ENCODE data around the gene LRRC4C.

LRRC4C gene

DNA sequence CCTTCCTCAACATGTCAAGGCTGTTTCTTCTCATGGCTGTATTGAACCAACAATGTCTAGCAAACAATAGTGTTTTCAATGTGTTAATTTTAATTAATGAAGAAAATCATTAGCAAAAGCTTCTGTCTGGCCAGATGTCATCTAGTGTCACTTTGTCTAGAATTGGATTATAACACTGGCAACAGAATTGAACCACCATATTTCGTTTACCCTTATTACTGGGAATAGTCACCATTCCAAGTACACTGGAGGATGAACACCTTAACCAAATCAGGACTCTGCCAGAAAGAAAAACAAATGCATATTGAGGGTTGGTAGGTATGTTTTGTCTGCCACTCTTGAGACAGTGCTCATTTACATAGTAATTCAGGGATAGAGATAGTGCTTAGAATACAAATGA lies 146.2 kb downstream of the LRRC4C start:
- H3K36me3 ChIP-seq (ENCODE audit: control insufficient read depth, insufficient read depth, low read length) = no peaks in the 10 kb centered on the region
- no peak overlapping the region for H3K9ac ChIP-seq (ENCODE audit: low read length)
- H3K4me1 ChIP-seq (ENCODE audit: control insufficient read depth, insufficient read depth, low read length) = no peaks in the 10 kb centered on the region
- H3K27ac ChIP-seq (ENCODE audit: low read depth, low read length) = no peak overlapping the region
- no peak overlapping the region for H3K4me3 ChIP-seq (ENCODE audit: low read length)
- no peaks in the 10 kb centered on the region for H3K27me3 ChIP-seq (ENCODE audit: control insufficient read depth, insufficient read depth, low read length)

DNA sequence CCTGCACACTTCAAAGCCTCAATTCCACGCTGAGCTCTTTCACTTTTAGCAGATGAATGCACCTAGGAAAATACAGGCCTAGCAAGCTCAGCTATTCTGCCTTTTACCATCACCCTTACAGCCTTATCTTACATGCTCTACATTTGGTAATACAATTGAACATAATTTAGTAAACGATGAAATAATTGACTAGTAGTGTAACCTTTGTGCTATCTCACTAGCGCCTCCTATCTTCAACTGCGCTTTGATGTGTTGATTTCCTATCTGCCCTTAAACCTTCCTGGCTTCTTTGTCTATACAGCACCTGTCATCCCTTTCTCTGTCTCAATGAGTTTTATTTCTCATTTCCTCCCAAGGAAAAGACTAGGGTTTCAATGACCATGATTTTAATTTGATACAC lies 149.7 kb downstream of the LRRC4C start:
- Histone ChIP-seq H3K36me3 (ENCODE audit: control insufficient read depth, insufficient read depth, low read length) (no peaks in the 10 kb centered on the region), H3K27ac (ENCODE audit: low read depth, low read length) (no peak overlapping the region), H3K4me1 (ENCODE audit: control insufficient read depth, insufficient read depth, low read length) (no peaks in the 10 kb centered on the region), H3K27me3 (ENCODE audit: control insufficient read depth, insufficient read depth, low read length) (no peaks in the 10 kb centered on the region), H3K4me3 (ENCODE audit: low read length) (no peak overlapping the region), H3K9ac (ENCODE audit: low read length) (no peak overlapping the region)

DNA sequence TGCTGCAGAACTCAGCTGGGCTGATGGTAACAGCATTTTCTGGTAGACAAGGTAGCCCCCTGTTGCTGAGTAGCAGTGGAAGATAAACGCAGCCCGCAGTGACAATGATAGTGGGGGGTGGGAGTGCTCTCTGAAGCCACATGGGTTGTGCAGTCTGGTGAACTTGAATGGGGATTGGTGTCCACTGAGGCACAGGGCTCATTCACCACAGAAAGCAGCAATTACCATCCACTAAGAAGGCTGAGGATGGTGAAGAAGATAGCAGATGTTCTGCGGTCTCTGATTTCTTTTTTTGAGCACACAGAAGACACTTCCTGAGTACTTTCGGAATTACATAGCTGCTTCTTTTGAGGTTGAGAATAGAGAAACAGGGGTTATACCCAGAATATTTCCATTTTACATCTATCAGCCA lies 150.3 kb downstream of the LRRC4C start:
- H3K4me3 ChIP-seq (ENCODE audit: low read length) = no peak overlapping the region

DNA sequence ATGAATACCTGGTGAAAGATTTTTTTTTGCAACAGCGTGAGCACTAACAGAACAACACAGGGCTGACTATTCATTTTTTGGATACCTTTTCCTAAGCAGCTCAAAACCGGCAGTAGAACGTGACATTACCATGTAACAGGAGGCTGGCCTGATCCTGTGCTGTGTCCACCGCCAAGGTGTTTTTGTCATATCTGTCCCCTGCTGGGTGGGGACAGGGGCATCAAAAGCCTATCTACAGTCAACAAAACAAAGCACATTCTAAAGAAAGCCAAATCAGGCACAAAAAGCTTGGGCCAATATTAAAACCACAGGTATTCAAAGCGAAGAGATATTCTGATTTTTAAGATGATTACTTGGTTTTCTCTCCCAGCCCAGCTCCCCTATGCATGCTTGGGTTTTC lies 151.2 kb downstream of the LRRC4C start:
- no peak overlapping the region for H3K4me3 ChIP-seq (ENCODE audit: low read length)
- H3K27me3 ChIP-seq (ENCODE audit: control insufficient read depth, insufficient read depth, low read length) = no peaks in the 10 kb centered on the region
- H3K4me1 ChIP-seq (ENCODE audit: control insufficient read depth, insufficient read depth, low read length) = no peaks in the 10 kb centered on the region
- H3K36me3 ChIP-seq (ENCODE audit: control insufficient read depth, insufficient read depth, low read length) = no peaks in the 10 kb centered on the region
- H3K9ac ChIP-seq (ENCODE audit: low read length) = no peak overlapping the region
- H3K27ac ChIP-seq (ENCODE audit: low read depth, low read length) = no peak overlapping the region

More for the DNA sequence above, 150.3 kb downstream of the LRRC4C start:
- Histone ChIP-seq H3K9ac (ENCODE audit: low read length) (no peak overlapping the region), H3K4me1 (ENCODE audit: control insufficient read depth, insufficient read depth, low read length) (no peaks in the 10 kb centered on the region), H3K27me3 (ENCODE audit: control insufficient read depth, insufficient read depth, low read length) (no peaks in the 10 kb centered on the region), H3K36me3 (ENCODE audit: control insufficient read depth, insufficient read depth, low read length) (no peaks in the 10 kb centered on the region), H3K27ac (ENCODE audit: low read depth, low read length) (no peak overlapping the region)

DNA sequence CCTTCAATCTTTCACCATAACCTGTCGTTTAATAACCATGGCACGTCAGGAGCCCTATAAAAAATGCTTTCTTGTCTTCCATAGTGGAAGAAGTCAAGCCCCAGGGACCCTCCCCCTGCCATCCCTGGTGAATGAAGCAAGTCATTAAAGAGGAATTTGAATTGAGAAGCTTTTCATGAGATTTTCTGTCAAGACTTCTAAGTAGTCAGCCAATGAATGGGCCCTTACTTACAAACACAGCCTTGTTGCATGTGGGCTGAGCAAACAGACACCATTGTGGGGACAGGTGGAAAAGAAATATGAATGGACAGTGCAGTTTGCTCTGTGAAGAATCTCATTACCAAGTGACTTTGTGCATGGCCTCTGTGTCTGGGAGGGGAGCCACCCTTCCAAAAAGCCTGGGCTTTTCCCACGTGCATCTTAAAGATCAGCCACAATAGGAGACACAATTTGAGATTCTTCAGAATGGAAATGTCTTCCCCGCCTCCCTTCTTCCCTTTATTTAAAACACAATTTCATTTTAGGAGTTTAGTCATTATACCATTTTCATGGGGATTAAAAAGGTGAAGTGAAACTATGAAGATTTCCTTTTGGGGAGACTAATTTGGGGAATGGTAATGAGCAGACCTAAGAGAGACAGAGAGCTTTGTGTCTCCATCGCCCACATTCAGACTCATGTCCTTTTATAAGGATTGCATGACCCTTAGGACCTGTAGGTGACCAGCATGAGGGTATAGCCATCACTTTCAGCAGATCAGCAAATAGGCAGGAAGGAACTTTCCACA lies 152.0 kb downstream of the LRRC4C start:
- H3K9ac ChIP-seq (ENCODE audit: low read length) = no peak overlapping the region
- H3K4me3 ChIP-seq (ENCODE audit: low read length) = no peak overlapping the region
- no peaks in the 10 kb centered on the region for H3K4me1 ChIP-seq (ENCODE audit: control insufficient read depth, insufficient read depth, low read length)
- H3K27ac ChIP-seq (ENCODE audit: low read depth, low read length) = no peak overlapping the region
- H3K36me3 ChIP-seq (ENCODE audit: control insufficient read depth, insufficient read depth, low read length) = no peaks in the 10 kb centered on the region
- H3K27me3 ChIP-seq (ENCODE audit: control insufficient read depth, insufficient read depth, low read length) = no peaks in the 10 kb centered on the region

DNA sequence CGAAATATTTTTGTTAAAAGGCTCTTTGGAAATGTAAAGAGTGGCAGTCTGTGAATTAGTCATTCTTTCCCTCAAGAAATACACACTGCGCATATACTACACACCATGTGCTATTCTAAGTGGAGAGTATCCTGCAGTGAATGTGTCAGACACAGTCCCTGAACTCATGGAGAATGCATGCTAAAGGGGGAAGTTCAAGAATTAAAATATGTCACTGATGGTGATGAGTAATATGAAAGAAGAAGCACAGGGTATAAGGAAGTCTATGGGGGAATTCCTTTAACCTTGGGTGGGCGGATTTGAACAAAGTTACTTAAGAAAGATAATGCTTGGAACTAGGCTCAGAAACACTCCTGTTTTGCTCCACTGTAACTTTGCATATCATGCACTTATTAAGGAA lies 153.0 kb downstream of the LRRC4C start:
- no peaks in the 10 kb centered on the region for H3K36me3 ChIP-seq (ENCODE audit: control insufficient read depth, insufficient read depth, low read length)
- no peaks in the 10 kb centered on the region for H3K4me1 ChIP-seq (ENCODE audit: control insufficient read depth, insufficient read depth, low read length)
- H3K27me3 ChIP-seq (ENCODE audit: control insufficient read depth, insufficient read depth, low read length) = no peaks in the 10 kb centered on the region
- no peak overlapping the region for H3K4me3 ChIP-seq (ENCODE audit: low read length)
- H3K27ac ChIP-seq (ENCODE audit: low read depth, low read length) = no peak overlapping the region
- no peak overlapping the region for H3K9ac ChIP-seq (ENCODE audit: low read length)

DNA sequence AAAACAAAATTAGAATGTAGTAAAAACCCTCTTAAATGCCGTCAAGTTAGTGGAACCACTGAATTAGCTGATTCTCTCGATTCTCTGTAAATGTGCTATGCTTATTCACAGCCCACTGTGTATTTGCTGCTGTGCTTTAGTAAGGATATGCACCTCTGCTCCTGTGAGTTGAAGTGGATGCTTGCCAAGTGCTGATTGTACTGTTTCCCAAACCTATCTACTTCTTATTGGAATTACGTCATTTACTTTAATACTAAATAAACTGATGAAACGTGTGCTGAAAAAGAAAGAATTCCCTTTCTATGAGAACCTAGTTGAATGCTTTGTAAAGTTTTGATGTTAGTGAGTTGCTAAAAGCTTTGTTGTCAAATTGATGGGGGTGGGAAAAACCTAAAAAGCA lies 158.4 kb downstream of the LRRC4C start:
- Histone ChIP-seq H3K9ac (ENCODE audit: low read length) (no peak overlapping the region), H3K27me3 (ENCODE audit: control insufficient read depth, insufficient read depth, low read length) (no peaks in the 10 kb centered on the region), H3K4me1 (ENCODE audit: control insufficient read depth, insufficient read depth, low read length) (no peaks in the 10 kb centered on the region), H3K36me3 (ENCODE audit: control insufficient read depth, insufficient read depth, low read length) (no peaks in the 10 kb centered on the region), H3K27ac (ENCODE audit: low read depth, low read length) (no peak overlapping the region), H3K4me3 (ENCODE audit: low read length) (no peak overlapping the region)

DNA sequence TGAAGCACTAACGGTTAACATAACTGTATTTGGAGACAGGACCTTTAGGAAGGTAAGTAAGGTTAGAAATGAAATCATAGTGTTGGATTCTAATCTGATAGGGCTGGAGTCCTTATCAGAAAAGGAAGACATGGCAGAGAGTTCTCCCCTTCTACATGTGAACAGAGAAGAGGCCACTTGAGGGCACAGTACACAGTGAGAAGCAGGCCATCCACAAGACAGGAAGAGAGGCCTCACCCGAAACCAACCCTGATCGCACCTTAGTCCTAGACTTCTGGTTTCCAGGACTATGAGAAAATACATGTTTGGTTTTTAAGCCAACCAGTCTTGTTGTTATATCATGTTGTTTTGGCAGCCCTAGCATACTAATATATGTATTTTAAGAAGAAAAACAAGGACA lies 170.0 kb downstream of the LRRC4C start:
- no peak overlapping the region for H3K9ac ChIP-seq (ENCODE audit: low read length)

DNA sequence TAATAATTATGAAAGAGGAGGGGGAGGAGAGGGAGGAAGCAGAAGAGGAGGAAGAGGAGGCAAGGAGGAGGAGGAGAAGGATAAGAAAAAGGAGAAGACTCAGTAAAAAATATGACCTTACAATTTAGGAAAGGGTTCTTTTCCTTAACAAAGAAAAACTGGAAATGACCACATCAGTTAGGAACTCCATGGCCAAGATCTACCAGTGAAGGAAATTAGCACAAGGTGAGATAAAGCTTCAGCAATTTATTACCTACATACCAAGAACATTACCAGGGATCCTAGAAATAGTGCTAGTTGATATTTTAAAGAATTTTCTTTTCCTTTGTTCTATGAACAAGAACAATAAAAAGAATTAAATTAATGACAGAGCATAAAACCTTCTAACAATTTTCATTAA lies 172.7 kb downstream of the LRRC4C start:
- Histone ChIP-seq H3K36me3 (ENCODE audit: control insufficient read depth, insufficient read depth, low read length) (no peaks in the 10 kb centered on the region), H3K27ac (ENCODE audit: low read depth, low read length) (no peak overlapping the region), H3K9ac (ENCODE audit: low read length) (no peak overlapping the region), H3K4me1 (ENCODE audit: control insufficient read depth, insufficient read depth, low read length) (no peaks in the 10 kb centered on the region), H3K4me3 (ENCODE audit: low read length) (no peak overlapping the region), H3K27me3 (ENCODE audit: control insufficient read depth, insufficient read depth, low read length) (no peaks in the 10 kb centered on the region)

More for the DNA sequence above, 170.0 kb downstream of the LRRC4C start:
- Histone ChIP-seq H3K27ac (ENCODE audit: low read depth, low read length) (no peak overlapping the region), H3K4me1 (ENCODE audit: control insufficient read depth, insufficient read depth, low read length) (no peaks in the 10 kb centered on the region), H3K4me3 (ENCODE audit: low read length) (no peak overlapping the region), H3K27me3 (ENCODE audit: control insufficient read depth, insufficient read depth, low read length) (no peaks in the 10 kb centered on the region), H3K36me3 (ENCODE audit: control insufficient read depth, insufficient read depth, low read length) (no peaks in the 10 kb centered on the region)

DNA sequence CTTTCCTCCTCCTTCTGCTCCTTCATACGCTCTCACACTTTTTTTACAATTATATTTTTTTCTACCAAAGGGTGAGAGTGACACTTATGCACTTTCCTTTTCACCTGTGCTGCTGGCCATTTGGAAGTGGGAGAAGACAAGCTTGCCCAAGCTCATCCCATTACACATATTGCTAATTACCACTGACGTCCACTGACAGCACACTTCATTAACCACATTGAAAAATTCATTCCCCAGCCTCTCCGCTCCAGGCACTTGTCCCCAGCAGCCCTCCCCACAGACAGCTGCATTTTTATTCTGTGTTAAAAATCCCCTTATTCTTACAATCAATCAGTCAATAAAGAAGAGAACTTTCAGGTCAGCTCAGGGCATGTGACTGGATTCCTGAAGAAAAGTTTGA lies 175.1 kb downstream of the LRRC4C start:
- Histone ChIP-seq H3K27ac (ENCODE audit: low read depth, low read length) (no peak overlapping the region), H3K4me1 (ENCODE audit: control insufficient read depth, insufficient read depth, low read length) (no peaks in the 10 kb centered on the region), H3K4me3 (ENCODE audit: low read length) (no peak overlapping the region), H3K27me3 (ENCODE audit: control insufficient read depth, insufficient read depth, low read length) (no peaks in the 10 kb centered on the region), H3K9ac (ENCODE audit: low read length) (no peak overlapping the region), H3K36me3 (ENCODE audit: control insufficient read depth, insufficient read depth, low read length) (no peaks in the 10 kb centered on the region)

DNA sequence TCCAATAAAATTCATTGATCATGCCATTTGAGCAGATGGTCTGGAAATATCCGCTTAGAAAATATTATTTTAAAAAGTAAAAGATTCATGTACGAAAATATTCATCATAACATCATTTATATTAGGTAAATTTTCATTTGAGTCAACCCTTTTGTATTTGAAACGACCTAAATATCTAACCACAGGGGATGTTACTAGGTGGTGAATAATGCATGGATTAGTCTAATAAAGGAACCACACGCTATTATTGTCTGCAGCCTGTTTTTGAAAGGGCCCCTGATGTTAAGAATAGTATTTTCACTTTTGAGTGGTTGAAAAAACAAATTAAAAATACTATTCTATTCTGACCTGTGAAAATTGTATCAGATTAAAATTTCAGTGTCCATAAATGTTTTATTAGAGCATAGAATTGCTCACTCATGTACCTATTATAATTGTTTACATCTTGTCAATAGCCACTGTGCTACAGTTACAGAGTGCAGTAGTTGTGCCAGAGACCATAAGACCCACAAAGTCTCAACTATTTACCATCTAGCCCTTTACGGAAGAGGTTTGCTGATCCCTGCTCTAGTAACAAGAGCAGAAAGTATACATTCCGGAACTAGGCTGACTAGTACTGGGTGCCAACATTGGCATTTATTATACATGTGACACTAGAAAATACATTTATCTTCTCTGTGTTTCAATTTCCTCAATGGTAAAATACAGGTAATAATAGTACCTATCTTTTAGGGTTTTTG lies 176.1 kb downstream of the LRRC4C start:
- Histone ChIP-seq H3K27ac (ENCODE audit: low read depth, low read length) (no peak overlapping the region), H3K27me3 (ENCODE audit: control insufficient read depth, insufficient read depth, low read length) (no peaks in the 10 kb centered on the region), H3K4me1 (ENCODE audit: control insufficient read depth, insufficient read depth, low read length) (no peaks in the 10 kb centered on the region), H3K36me3 (ENCODE audit: control insufficient read depth, insufficient read depth, low read length) (no peaks in the 10 kb centered on the region), H3K9ac (ENCODE audit: low read length) (no peak overlapping the region), H3K4me3 (ENCODE audit: low read length) (no peak overlapping the region)

DNA sequence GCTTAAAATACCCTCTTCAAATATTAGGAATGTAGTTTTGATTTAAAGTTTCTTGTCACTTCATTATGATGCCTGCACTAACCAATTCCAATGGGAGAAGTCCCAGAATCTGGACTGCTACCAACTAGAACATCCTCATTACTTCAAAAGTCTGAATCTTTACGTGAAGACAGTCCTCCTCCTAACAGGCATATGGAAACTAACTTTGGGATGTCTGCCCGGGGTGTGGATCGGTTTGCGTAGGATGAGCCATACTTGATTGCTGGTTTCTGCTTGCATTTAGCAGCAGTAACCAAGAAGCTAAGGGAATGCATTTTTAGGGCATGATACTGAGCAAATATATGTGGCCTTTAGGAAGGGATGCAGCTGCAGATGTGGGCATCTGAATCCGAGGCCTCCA lies 177.1 kb downstream of the LRRC4C start:
- Histone ChIP-seq H3K27me3 (ENCODE audit: control insufficient read depth, insufficient read depth, low read length) (no peaks in the 10 kb centered on the region), H3K4me1 (ENCODE audit: control insufficient read depth, insufficient read depth, low read length) (no peaks in the 10 kb centered on the region), H3K36me3 (ENCODE audit: control insufficient read depth, insufficient read depth, low read length) (no peaks in the 10 kb centered on the region), H3K27ac (ENCODE audit: low read depth, low read length) (no peak overlapping the region), H3K4me3 (ENCODE audit: low read length) (no peak overlapping the region), H3K9ac (ENCODE audit: low read length) (no peak overlapping the region)
